HG03571 (cell line): ENCODE data around the gene VENTX.
"Not testable (repeated sequence)": the region's sequence is repeated elsewhere in the genome, so short reads cannot be mapped to it uniquely, and the experiment has no call there.

Experiments used
- ATAC-seq: cut with Tn5 transposase; IDR thresholded peaks from one replicate; pipeline ENCODE4 v1.9.1; 2021; ENCODE audit not compliant: unreplicated experiment

The VENTX gene

GRCh38 chr10:133214468-133215410 lies 22.9 kb upstream of the VENTX start:
- no peak for ATAC-seq

GRCh38 chr10:133215586-133215985 lies 22.1 kb upstream of the VENTX start:
- no peak for ATAC-seq

GRCh38 chr10:133216776-133217175 lies 20.9 kb upstream of the VENTX start:
- no peak for ATAC-seq

- ATAC-seq = no peak
Measured at GRCh38 chr10:133217800-133218589, 19.7 kb upstream of the VENTX start.

GRCh38 chr10:133218891-133219290 lies 18.8 kb upstream of the VENTX start:
- no peak for ATAC-seq

- ATAC-seq = no peak
Measured at GRCh38 chr10:133219782-133220181, 17.9 kb upstream of the VENTX start.

GRCh38 chr10:133221331-133221730 lies 16.3 kb upstream of the VENTX start:
- no peak for ATAC-seq

GRCh38 chr10:133221756-133222155 lies 15.9 kb upstream of the VENTX start:
- ATAC-seq = not testable (repeated sequence)

GRCh38 chr10:133224076-133224475 lies 13.6 kb upstream of the VENTX start:
- no peak for ATAC-seq

GRCh38 chr10:133224756-133225372 lies 12.8 kb upstream of the VENTX start:
- no peak for ATAC-seq

GRCh38 chr10:133225707-133226191 lies 11.9 kb upstream of the VENTX start:
- no peak for ATAC-seq

GRCh38 chr10:133226251-133226808 lies 11.3 kb upstream of the VENTX start:
- ATAC-seq = no peak

- ATAC-seq = no peak
Measured at GRCh38 chr10:133227256-133227655, 10.4 kb upstream of the VENTX start.

- ATAC-seq = no peak
Measured at GRCh38 chr10:133229265-133230043, 8.2 kb upstream of the VENTX start.

GRCh38 chr10:133230044-133230361 lies 7.7 kb upstream of the VENTX start, which contains the start of gene UTF1:
Gene UTF1 (plus strand): TSS chr10:133230217. CDS start chr10:133230289, 72 bp downstream.
- ATAC-seq = no peak

GRCh38 chr10:133230387-133231195 lies 7.1 kb upstream of the VENTX start:
- no peak for ATAC-seq

GRCh38 chr10:133231244-133231945 lies 6.3 kb upstream of the VENTX start:
- no peak for ATAC-seq

GRCh38 chr10:133231946-133232574 lies 5.6 kb upstream of the VENTX start:
- no peak for ATAC-seq
